ENCODE measurements around the gene PI4K2A. TPM values are rescaled to one million over a fixed set of nuclear protein-coding genes. Genes with fewer than 3 reads are reported as not detected.
"Not testable (repeated sequence)": the region's sequence is repeated elsewhere in the genome, so short reads cannot be mapped to it uniquely, and the experiment has no call there.

PI4K2A gene
- total RNA-seq, 6 experiments from 2014 or later = 6.2 to 18.1 (median 11.4) TPM

GRCh38 chr10:97633921-97634320 is 6.5 kb upstream of the PI4K2A start:
- H3K27me3 ChIP-seq = no peaks in the 10 kb centered on the region
- DNase-seq (no peak), ATAC-seq (peak in 2 of 4 donors; percentile 7 to 8)
- TF ChIP-seq CTCF (IDR thresholded peaks at IDR 0.05) (peak in 1 of 4 donors; percentile 10), POLR2A (IDR thresholded peaks at IDR 0.05) (no peak)
- no peak overlapping the region for H3K27ac ChIP-seq
- 70% methylated on average over 8 of the region's 8 CpGs for WGBS (ENCODE audit: insufficient coverage, low coverage, low lambda C conversion rate, missing lambda C conversion rate)
- peak overlapping the region; percentile 66 to 71 (median 67) for H3K4me3 ChIP-seq
- no peaks in the 10 kb centered on the region for H3K9me3 ChIP-seq
- no peaks in the 10 kb centered on the region for H3K4me1 ChIP-seq
- intact Hi-C loops (cut with DNase I) = no loop called here
- no peaks in the 10 kb centered on the region for H3K36me3 ChIP-seq

GRCh38 chr10:97635577-97635976 is 4.9 kb upstream of the PI4K2A start:
- Histone ChIP-seq H3K9me3 (no peaks in the 10 kb centered on the region), H3K27ac (no peak overlapping the region), H3K4me3 (no peak overlapping the region), H3K36me3 (no peaks in the 10 kb centered on the region), H3K27me3 (no peaks in the 10 kb centered on the region), H3K4me1 (no peaks in the 10 kb centered on the region)
- ATAC-seq (no peak), DNase-seq (no peak)
- intact Hi-C loops (cut with DNase I) = no loop called here
- TF ChIP-seq CTCF (IDR thresholded peaks at IDR 0.05) = no peak
- 100% methylated on average over 1 of the region's 1 CpG for WGBS (ENCODE audit: insufficient coverage, low coverage, low lambda C conversion rate, missing lambda C conversion rate)

- H3K27ac ChIP-seq; H3K36me3 ChIP-seq; H3K9me3 ChIP-seq; H3K4me3 ChIP-seq; ATAC-seq; H3K27me3 ChIP-seq; DNase-seq; intact Hi-C loops (cut with DNase I): not testable (repeated sequence)
- WGBS (ENCODE audit: insufficient coverage, low coverage, low lambda C conversion rate, missing lambda C conversion rate) = 60% methylated on average over 1 of the region's 3 CpGs
- peaks cover 0 to 11% (median 6%) of the 10 kb centered on the region in 4 donors for H3K4me1 ChIP-seq
Measured at GRCh38 chr10:97639090-97639489, 1.4 kb upstream of the PI4K2A start.

- peaks cover 0 to 6% (median 0%) of the 10 kb centered on the region in 4 donors for H3K36me3 ChIP-seq
- no peaks in the 10 kb centered on the region for H3K9me3 ChIP-seq
- ATAC-seq (peak in 3 of 4 donors; percentile 2 to 22 (median 20)), DNase-seq (peak; percentile 46 to 63 (median 50))
- WGBS (ENCODE audit: insufficient coverage, low coverage, low lambda C conversion rate, missing lambda C conversion rate) = under 1% methylated on average over 40 of the region's 67 CpGs
- intact Hi-C loops (cut with DNase I) = no loop called here
- peak overlapping the region; percentile 61 to 87 (median 77) for H3K27ac ChIP-seq
- peak overlapping the region; percentile 63 to 82 (median 70) for H3K4me3 ChIP-seq
- H3K4me1 ChIP-seq = peaks cover 0 to 11% (median 6%) of the 10 kb centered on the region in 4 donors
- H3K27me3 ChIP-seq = no peaks in the 10 kb centered on the region
- TF ChIP-seq POLR2A (IDR thresholded peaks at IDR 0.05) = peak; percentile 22
- TF ChIP-seq CTCF (IDR thresholded peaks at IDR 0.05) = no peak
Measured at GRCh38 chr10:97640868-97641811, 669 bp downstream of the PI4K2A start.

GRCh38 chr10:97642471-97643159 is 2.1 kb downstream of the PI4K2A start:
- Histone ChIP-seq H3K4me1 (peaks cover 0 to 11% (median 6%) of the 10 kb centered on the region in 4 donors), H3K4me3 (peak overlapping the region in 1 of 3 donors; percentile 70), H3K27ac (peak overlapping the region in 1 of 3 donors; percentile 87)
- H3K36me3 ChIP-seq; ATAC-seq; intact Hi-C loops (cut with DNase I); DNase-seq; H3K27me3 ChIP-seq; H3K9me3 ChIP-seq: not testable (repeated sequence)
- 91% methylated on average over 11 of the region's 13 CpGs for WGBS (ENCODE audit: insufficient coverage, low coverage, low lambda C conversion rate, missing lambda C conversion rate)

Data from right lobe of liver (tissue), 6 donors.